Activated CD4-positive, CD25-positive, alpha-beta regulatory T cell (primary cell): ENCODE data around the gene ZNF337.

Source experiments
- DNase-seq, 4 experiments: peaks; one replicate each; lab custom pipeline; 2025; lab: John Stamatoyannopoulos, UW

The ZNF337 gene

GRCh38 chr20:25629816-25630499, 66.7 kb downstream of the ZNF337 start:
- no peak for DNase-seq

GRCh38 chr20:25626779-25627178, 69.9 kb downstream of the ZNF337 start:
- no peak for DNase-seq

DNA sequence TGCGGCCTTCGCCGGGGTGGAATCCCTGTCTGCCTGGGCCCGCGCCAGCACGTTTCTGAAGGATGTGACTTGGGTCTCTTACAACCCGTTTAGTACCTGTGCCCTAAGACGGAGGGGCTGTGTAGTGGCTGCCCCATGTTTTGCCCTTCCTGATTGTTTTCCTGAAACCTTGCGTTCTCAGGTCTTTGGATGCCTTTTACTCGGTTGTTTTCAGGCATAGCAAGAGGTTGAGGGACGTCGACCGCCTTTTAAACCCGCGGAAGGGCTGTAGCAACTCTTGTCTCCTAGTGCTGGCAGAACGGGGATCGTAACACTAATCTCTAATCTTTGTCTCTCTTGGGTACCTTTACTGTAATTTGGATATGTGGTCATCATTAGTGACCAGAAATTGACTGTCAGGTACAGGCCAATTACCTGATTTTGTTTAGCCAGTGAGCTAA, 72.1 kb downstream of the ZNF337 start:
- no peak for DNase-seq
